ENCODE data around the gene CS.
"Not testable (repeated sequence)": the region's sequence is repeated elsewhere in the genome, so short reads cannot be mapped to it uniquely, and the experiment has no call there.

DNA sequence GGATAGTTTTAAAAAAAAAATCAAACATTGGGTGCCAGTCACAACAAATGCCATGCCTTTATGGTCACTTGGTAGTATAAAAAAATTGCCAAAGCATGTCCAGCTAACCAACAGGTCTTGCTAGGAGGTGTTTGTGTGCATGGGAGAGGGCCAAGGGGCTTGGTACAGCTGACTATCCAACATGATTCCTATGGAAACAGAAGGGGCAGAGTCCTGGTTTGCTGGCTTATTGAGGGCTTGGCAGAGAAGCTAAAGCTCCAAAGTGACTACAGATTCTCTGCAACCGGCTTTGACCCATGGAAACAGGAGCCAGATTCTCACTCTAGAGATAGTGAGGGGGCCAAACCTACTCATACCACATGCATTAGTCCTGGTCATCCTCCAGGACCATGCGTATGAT lies 27.7 kb downstream of the CS start:
- not testable (repeated sequence) for TF ChIP-seq CTCF (conservative IDR thresholded peaks at IDR 0.05; ENCODE audit: low read depth, low read length); RAD21 (IDR thresholded peaks at IDR 0.05; ENCODE audit: low read length); POLR2A (IDR thresholded peaks at IDR 0.05; ENCODE audit: low read depth, low read length); MXI1 (IDR thresholded peaks at IDR 0.05; ENCODE audit: borderline replicate concordance, low read depth, low read length); CEBPB (IDR thresholded peaks at IDR 0.05; ENCODE audit: low read depth, low read length); RFX5 (IDR thresholded peaks at IDR 0.05; ENCODE audit: low read depth, low read length)
